Astrocyte (in vitro differentiated cells and primary cell): ENCODE results near the gene HTR1D. TPM values are rescaled to one million over a fixed set of nuclear protein-coding genes. Genes with fewer than 3 reads are reported as not detected.
"Not testable (repeated sequence)": the region's sequence is repeated elsewhere in the genome, so short reads cannot be mapped to it uniquely, and the experiment has no call there.

Experiments
- DNase-seq: peaks from one replicate; pipeline ENCODE4 v3.0.0-alpha.2; 2010; ENCODE audit warnings: low read depth
- FAIRE-seq: peaks from 2 replicates; lab custom pipeline; 2011; peaks lifted over from hg19 to GRCh38; lab: Jason Lieb, UNC
- H2AFZ ChIP-seq: 2 replicates; pipeline ENCODE4 v1.6.0; 2012; ENCODE audit warnings: low read depth, low read length, inconsistent platforms
- H3K27ac ChIP-seq: 2 replicates; pipeline ENCODE4 v1.5.1; 2011; ENCODE audit warnings: low read depth, low read length, inconsistent platforms
- H3K27me3 ChIP-seq: 2 replicates; pipeline ENCODE4 v1.6.0; 2011; ENCODE audit warnings: low read length, inconsistent platforms; ENCODE audit not compliant: insufficient read depth
- H3K36me3 ChIP-seq: 2 replicates; pipeline ENCODE4 v1.5.1; 2011; ENCODE audit warnings: low read length, inconsistent platforms; ENCODE audit not compliant: insufficient read depth
- H3K4me1 ChIP-seq: 2 replicates; pipeline ENCODE4 v1.5.1; 2011; ENCODE audit warnings: low read length, inconsistent platforms; ENCODE audit not compliant: insufficient read depth
- H3K4me2 ChIP-seq: 2 replicates; pipeline ENCODE4 v1.6.0; 2012; ENCODE audit warnings: low read length, inconsistent platforms
- H3K4me3 ChIP-seq: 2 replicates; pipeline ENCODE4 v1.5.1; 2011; ENCODE audit warnings: low read depth, mild to moderate bottlenecking, low read length, inconsistent platforms; ENCODE audit not compliant: insufficient read depth
- H3K79me2 ChIP-seq: 2 replicates; pipeline ENCODE4 v1.6.0; 2012; ENCODE audit warnings: mild to moderate bottlenecking, low read length, inconsistent platforms; ENCODE audit not compliant: insufficient read depth
- H3K9ac ChIP-seq: 2 replicates; pipeline ENCODE4 v1.6.0; 2012; ENCODE audit warnings: mild to moderate bottlenecking, low read length, inconsistent platforms
- H3K9me3 ChIP-seq: 2 replicates; pipeline ENCODE4 v1.5.1; 2012; ENCODE audit warnings: low read depth, mild to moderate bottlenecking, low read length, inconsistent platforms; ENCODE audit not compliant: insufficient read depth
- H4K20me1 ChIP-seq: 2 replicates; pipeline ENCODE4 v1.6.0; 2012; ENCODE audit warnings: low read length, inconsistent platforms; ENCODE audit not compliant: insufficient read depth
- H3K27ac Mint-ChIP-seq: one replicate; pipeline ENCODE4 v1.8.0; 2021; ENCODE audit warnings: mild to moderate bottlenecking, mixed read lengths; ENCODE audit not compliant: unreplicated experiment
- H3K27me3 Mint-ChIP-seq: one replicate; pipeline ENCODE4 v1.8.0; 2021; ENCODE audit warnings: low read depth, mixed read lengths; ENCODE audit not compliant: unreplicated experiment
- H3K36me3 Mint-ChIP-seq: one replicate; pipeline ENCODE4 v1.8.0; 2021; ENCODE audit warnings: low read depth, mixed read lengths; ENCODE audit not compliant: unreplicated experiment
- H3K4me1 Mint-ChIP-seq: one replicate; pipeline ENCODE4 v1.8.0; 2021; ENCODE audit warnings: low read depth, mixed read lengths; ENCODE audit not compliant: unreplicated experiment
- H3K4me3 Mint-ChIP-seq: one replicate; pipeline ENCODE4 v1.8.0; 2021; ENCODE audit warnings: mild to moderate bottlenecking, moderate library complexity, mixed read lengths; ENCODE audit not compliant: unreplicated experiment
- H3K9me3 Mint-ChIP-seq: one replicate; pipeline ENCODE4 v1.8.0; 2021; ENCODE audit warnings: mild to moderate bottlenecking, mixed read lengths; ENCODE audit not compliant: unreplicated experiment
- CTCF ChIP-seq: IDR thresholded peaks from 2 replicates; pipeline ENCODE4 v1.5.1; 2011; ENCODE audit warnings: low read depth, mild to moderate bottlenecking, inconsistent platforms, low read length, moderate library complexity; ENCODE audit not compliant: insufficient read depth
- EZH2 ChIP-seq: IDR thresholded peaks from 2 replicates; pipeline ENCODE4 v1.6.1; 2012; ENCODE audit warnings: mild to moderate bottlenecking, low read length, inconsistent platforms; ENCODE audit not compliant: insufficient read depth
- total RNA-seq: library from RNA; stranded (reverse); gene quantifications from 2 replicates; pipeline ENCODE4 v1.2.1, GENCODE V29; 2021

Gene HTR1D
- total RNA-seq, 1 donor from 2014 or later, result 3.3 TPM

GRCh38 chr1:23208527-23208926 is 8.8 kb downstream of the HTR1D start:
- Mint-ChIP-seq H3K27ac (no peak overlapping the region), H3K4me3 (no peak overlapping the region), H3K4me1 (no peaks in the 10 kb centered on the region), H3K36me3 (no peaks in the 10 kb centered on the region), H3K9me3 (peaks cover 3% of the 10 kb centered on the region), H3K27me3 (peaks cover 15% of the 10 kb centered on the region)
- no peaks in the 10 kb centered on the region for H3K36me3 ChIP-seq
- H3K79me2 ChIP-seq, result no peaks in the 10 kb centered on the region
- DNase-seq, result no peak
- H3K4me1 ChIP-seq, result no peaks in the 10 kb centered on the region
- no peaks in the 10 kb centered on the region for H4K20me1 ChIP-seq
- H2AFZ ChIP-seq, result no peak overlapping the region
- TF ChIP-seq CTCF (no peak), EZH2 (no peak)
- H3K4me3 ChIP-seq, result no peak overlapping the region
- H3K27ac ChIP-seq, result no peak overlapping the region
- peaks cover 2% of the 10 kb centered on the region for H3K27me3 ChIP-seq
- H3K4me2 ChIP-seq, result no peak overlapping the region
- no peaks in the 10 kb centered on the region for H3K9me3 ChIP-seq
- H3K9ac ChIP-seq, result no peak overlapping the region
- no peak for FAIRE-seq

- not testable (repeated sequence) for H3K4me3 Mint-ChIP-seq, H3K9ac ChIP-seq, FAIRE-seq, H3K4me1 ChIP-seq, H3K27me3 ChIP-seq, H3K4me3 ChIP-seq, H3K79me2 ChIP-seq, H3K9me3 Mint-ChIP-seq, H4K20me1 ChIP-seq, H3K4me1 Mint-ChIP-seq, H3K27ac Mint-ChIP-seq, DNase-seq, H3K27ac ChIP-seq, H3K36me3 ChIP-seq, H2AFZ ChIP-seq, H3K36me3 Mint-ChIP-seq, H3K9me3 ChIP-seq, H3K4me2 ChIP-seq
- peaks cover 12% of the 10 kb centered on the region for H3K27me3 Mint-ChIP-seq
Observed at GRCh38 chr1:23207733-23208132, 9.6 kb downstream of the HTR1D start.

GRCh38 chr1:23202263-23202749 is 15.0 kb downstream of the HTR1D start:
- no peaks in the 10 kb centered on the region for H3K27me3 ChIP-seq
- H3K27ac ChIP-seq, result no peak overlapping the region
- H3K27me3 Mint-ChIP-seq, result no peaks in the 10 kb centered on the region
- H3K4me2 ChIP-seq, result peak overlapping the region; percentile 2
- H4K20me1 ChIP-seq, result no peaks in the 10 kb centered on the region
- no peaks in the 10 kb centered on the region for H3K9me3 ChIP-seq
- no peak overlapping the region for H3K27ac Mint-ChIP-seq
- no peaks in the 10 kb centered on the region for H3K79me2 ChIP-seq
- H3K4me1 ChIP-seq, result peaks cover 14% of the 10 kb centered on the region
- H3K4me3 Mint-ChIP-seq, result no peak overlapping the region
- H3K9ac ChIP-seq, result no peak overlapping the region
- H3K36me3 ChIP-seq, result no peaks in the 10 kb centered on the region
- TF ChIP-seq EZH2 (no peak), CTCF (no peak)
- H3K4me1 Mint-ChIP-seq, result peaks cover 8% of the 10 kb centered on the region
- H3K36me3 Mint-ChIP-seq, result no peaks in the 10 kb centered on the region
- H3K9me3 Mint-ChIP-seq, result peaks cover 6% of the 10 kb centered on the region
- FAIRE-seq (no peak), DNase-seq (peak; percentile 59)
- H3K4me3 ChIP-seq, result no peak overlapping the region
- no peak overlapping the region for H2AFZ ChIP-seq
